ENCODE data around the gene TPSAB1.
"Not testable (repeated sequence)": the region's sequence is repeated elsewhere in the genome, so short reads cannot be mapped to it uniquely, and the experiment has no call there.

TPSAB1 gene

GRCh38 chr16:1225051-1225451 is 15.5 kb upstream of the TPSAB1 start, which contains the start of gene TPSG1:
TPSG1 (minus strand) TSS chr16:1225268; CDS start chr16:1225252, 16 bp downstream.
- no peak for DNase-seq

GRCh38 chr16:1225728-1226311 is 14.7 kb upstream of the TPSAB1 start:
- DNase-seq, result not testable (repeated sequence)

GRCh38 chr16:1226692-1227091 is 13.8 kb upstream of the TPSAB1 start:
- not testable (repeated sequence) for DNase-seq

- not testable (repeated sequence) for DNase-seq
Measured at GRCh38 chr16:1228227-1228626, 12.3 kb upstream of the TPSAB1 start.

DNA sequence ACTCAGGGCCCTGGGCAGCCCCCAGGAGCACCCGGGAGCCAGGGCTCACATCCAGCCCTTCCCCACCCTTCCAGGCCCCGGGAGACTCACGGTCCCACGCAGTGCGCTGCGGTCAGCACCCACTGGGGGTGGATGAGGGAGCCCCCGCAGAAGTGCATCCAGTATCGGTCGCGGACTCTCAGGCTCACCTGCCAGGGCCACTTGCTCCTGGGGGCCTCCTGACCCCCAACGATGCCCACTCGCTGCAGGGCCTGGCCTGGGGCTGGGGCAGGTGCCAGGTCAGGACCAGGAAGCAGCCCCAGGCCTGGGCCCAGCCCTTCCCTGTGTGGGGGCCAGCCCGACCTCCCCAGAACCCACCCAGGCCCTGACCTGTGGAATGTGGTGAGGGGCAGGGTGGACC is 11.0 kb upstream of the TPSAB1 start:
- DNase-seq, result not testable (repeated sequence)

DNA sequence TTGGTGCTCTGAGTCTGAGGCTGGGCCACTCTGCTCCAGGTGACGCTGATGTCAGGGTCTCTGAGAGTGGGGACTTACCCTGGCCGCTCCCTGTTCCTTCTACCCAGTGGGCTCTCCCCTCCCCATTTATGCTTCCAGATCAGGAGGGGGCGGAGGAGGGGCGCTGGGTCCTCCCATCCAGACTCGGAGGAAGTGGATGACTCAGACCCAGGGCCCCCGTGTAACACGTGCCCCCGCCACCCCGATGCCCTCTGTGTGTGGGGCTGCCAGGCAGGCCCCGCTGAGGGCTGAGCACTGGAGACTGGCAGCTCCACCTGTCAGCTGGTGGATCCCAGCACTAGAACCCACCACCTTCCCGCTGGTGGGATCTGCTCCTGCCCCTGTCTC is 10.4 kb upstream of the TPSAB1 start, which contains the start of gene TPSB2:
TPSB2 (minus strand) TSS at position 101 of the 387 bp plus-strand sequence. CDS start 233 bp downstream, outside the sequence.
- not testable (repeated sequence) for DNase-seq

DNA sequence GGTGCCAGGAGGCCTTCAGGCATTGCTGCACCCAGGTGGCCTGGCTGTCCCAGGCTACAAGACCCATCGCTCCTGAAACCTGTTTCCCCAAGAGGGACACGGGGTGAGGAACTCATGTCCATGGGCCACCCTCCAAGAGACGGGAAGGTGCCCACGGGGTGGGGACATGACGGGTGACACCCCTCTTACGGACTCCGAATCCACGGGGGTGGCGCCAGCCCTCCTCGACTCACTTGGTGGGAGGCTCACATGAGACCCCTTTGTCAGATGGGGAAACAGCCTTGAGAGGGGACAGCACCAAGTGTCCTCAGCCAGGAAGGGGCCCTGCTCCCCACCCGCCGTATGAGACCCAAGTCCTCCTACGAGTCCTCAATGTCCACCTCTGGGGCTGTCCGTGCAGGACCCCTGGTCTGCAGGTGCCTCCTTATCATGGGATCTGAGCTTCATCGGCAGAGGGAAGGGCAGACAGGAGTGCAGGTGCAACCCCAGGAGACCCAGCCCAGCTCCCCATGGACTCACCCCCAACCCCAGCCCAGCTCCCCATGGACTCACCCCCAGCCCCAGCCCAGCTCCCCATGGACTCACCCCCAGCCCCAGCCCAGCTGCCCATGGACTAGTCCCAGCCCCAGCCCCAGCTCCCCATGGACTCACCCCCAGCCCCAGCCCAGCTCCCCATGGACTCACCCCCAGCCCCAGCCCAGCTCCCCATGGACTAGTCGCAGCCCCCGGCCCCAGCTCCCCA is 9.9 kb upstream of the TPSAB1 start:
- DNase-seq, result not testable (repeated sequence)

GRCh38 chr16:1231301-1231700 is 9.2 kb upstream of the TPSAB1 start:
- DNase-seq, result not testable (repeated sequence)

GRCh38 chr16:1232049-1232748 is 8.3 kb upstream of the TPSAB1 start:
- not testable (repeated sequence) for DNase-seq

GRCh38 chr16:1236659-1237058 is 3.8 kb upstream of the TPSAB1 start:
- not testable (repeated sequence) for DNase-seq

- DNase-seq, result no peak
Measured at GRCh38 chr16:1237990-1238389, 2.5 kb upstream of the TPSAB1 start.

- not testable (repeated sequence) for DNase-seq
Measured at GRCh38 chr16:1238909-1239308, 1.6 kb upstream of the TPSAB1 start.

DNA sequence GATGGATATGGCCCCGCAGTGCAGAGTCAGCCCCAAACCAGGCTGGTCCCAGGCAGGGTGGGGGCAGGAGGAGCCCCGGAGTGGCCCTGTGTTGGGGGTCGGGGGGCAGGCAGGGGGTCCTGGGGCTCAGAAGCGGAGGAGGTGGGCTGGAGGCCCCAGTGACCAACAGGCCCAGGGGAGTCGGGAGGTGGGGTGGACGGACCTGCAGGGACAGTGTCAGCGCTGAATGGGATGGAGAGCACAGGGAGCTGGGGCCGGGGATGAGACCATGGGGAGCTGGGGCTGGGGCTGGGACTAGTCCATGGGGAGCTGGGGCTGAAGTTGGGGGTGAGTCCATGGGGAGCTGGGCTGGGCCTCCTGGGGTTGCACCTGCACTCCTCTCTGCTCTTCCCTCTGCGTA is 930 bp upstream of the TPSAB1 start:
- DNase-seq, result not testable (repeated sequence)

- not testable (repeated sequence) for DNase-seq
Measured at GRCh38 chr16:1241081-1241480, 576 bp downstream of the TPSAB1 start.

DNA sequence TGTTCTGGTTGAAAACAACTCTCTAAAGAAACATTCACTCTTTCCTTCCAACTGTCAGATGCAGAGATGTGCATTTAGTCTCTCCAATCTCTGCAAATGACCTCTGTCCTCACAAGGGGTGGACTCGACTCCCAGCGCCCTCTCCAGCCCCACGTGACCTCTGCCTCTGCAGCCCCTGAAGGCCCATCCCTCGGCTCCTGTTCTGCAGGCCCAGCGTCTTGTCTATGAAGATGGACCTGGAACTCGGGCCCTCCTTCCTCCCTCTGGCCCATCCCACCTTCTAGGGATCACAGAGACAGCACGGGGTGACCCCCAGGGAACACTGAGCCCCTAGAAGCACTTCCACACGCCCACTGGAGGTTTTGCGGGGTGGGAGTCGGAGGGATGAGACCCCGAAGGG is 2.9 kb downstream of the TPSAB1 start:
- DNase-seq, result not testable (repeated sequence)

- not testable (repeated sequence) for DNase-seq
Measured at GRCh38 chr16:1243907-1244850, 3.7 kb downstream of the TPSAB1 start.

DNA sequence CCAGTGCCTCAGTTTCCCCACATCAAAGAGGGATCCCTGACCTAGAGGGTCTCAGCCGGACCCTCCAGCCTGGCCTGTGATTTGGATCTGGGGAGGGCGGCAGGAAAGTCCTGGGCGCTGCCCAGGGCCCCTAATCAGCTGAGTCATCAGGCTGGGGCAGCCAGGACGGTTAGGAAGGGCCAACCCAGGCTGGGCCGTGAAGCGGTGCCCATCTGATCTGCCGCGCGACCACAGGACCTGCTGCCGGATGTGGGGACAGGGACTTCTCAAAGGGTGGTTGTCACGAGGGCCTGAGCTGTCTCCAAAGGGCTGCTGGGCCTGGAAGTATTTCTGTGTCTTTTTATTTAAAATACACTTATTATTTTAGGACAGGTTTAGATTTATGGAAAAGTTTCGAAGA is 4.4 kb downstream of the TPSAB1 start:
- DNase-seq, result no peak

GRCh38 chr16:1245452-1246020 is 5.0 kb downstream of the TPSAB1 start:
- no peak for DNase-seq

DNA sequence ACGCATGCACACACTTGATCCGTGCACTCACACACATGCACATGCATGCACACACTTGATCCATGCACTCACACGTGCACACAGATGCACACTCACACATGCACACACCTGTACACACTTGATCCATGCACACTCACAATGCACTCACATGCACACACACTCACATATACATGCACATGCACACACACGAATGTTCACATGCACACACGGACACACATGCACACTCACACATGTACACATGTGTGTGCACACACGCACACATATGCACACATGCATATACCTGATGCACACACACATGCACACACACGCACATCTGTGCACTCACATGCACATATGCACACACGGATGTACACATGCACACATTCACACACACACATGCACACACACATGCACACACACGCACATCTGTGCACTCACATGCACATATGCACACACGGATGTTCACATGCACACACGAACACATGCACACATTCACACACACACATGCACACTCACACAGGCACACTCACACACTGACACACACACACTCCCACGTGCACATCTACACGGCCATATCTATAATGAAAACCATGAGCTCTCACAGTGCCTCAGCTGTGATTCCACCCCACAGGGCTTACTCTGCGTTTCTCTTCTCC is 7.5 kb downstream of the TPSAB1 start:
- DNase-seq, result not testable (repeated sequence)

GRCh38 chr16:1249031-1249755 is 8.7 kb downstream of the TPSAB1 start:
- DNase-seq, result not testable (repeated sequence)

Data from fibroblast of skin of right quadriceps (primary cell).